Ascending aorta (tissue), 2 donors: ENCODE results near the gene LTK. TPM values are rescaled to one million over a fixed set of nuclear protein-coding genes. Genes with fewer than 3 reads are reported as not detected.

Experiments used
- DNase-seq, 2 donors: peaks; one replicate each; pipeline ENCODE4 v3.0.0-alpha.2; 2019; ENCODE audit warnings: low spot score in 2 of 2
- H3K27ac ChIP-seq, 2 donors: fragments of 200-600 bp; sonication (generic); one replicate each; pipeline ENCODE4 v1.5.1; 2016 to 2017; ENCODE audit warnings: mild to moderate bottlenecking in 1 of 2
- H3K27me3 ChIP-seq: fragments of 200-600 bp; sonication (generic); one replicate; pipeline ENCODE4 v1.5.1; 2017
- H3K36me3 ChIP-seq, 2 donors: fragments of 200-600 bp; sonication (generic); one replicate each; pipeline ENCODE4 v1.5.1; 2016
- H3K4me1 ChIP-seq, 2 donors: fragments of 200-600 bp; sonication (generic); one replicate each; pipeline ENCODE4 v1.5.1; 2016 to 2017; ENCODE audit warnings: mild to moderate bottlenecking in 1 of 2
- H3K4me3 ChIP-seq, 2 donors: fragments of 200-600 bp; sonication (generic); one replicate each; pipeline ENCODE4 v1.5.1; 2016 to 2017; ENCODE audit warnings: mild to moderate bottlenecking in 1 of 2
- H3K9me3 ChIP-seq, 2 donors: fragments of 200-600 bp; sonication (generic); one replicate each; pipeline ENCODE4 v1.5.1; 2016
- CTCF ChIP-seq, 3 experiments: fragments of 200-600 bp in 2 of 3; fragments of 450-650 bp in 1 of 3; sonication (generic) in 2 of 3; IDR thresholded peaks; one replicate each; pipeline ENCODE4 v1.5.1; 2016 to 2019; ENCODE audit warnings: antibody characterized with exemption in 3 of 3, mild to moderate bottlenecking in 1 of 3, moderate library complexity in 1 of 3
- intact Hi-C: fragments of 100-400 bp; cut with DNase I; formaldehyde crosslinking; loops from one replicate; pipeline ENCODE4 v1.15.1; 2023
- total RNA-seq: library from RNA; depleted of rRNA; stranded (reverse); fragments of >200 nt; gene quantifications from one replicate; pipeline ENCODE4 v1.1.0, GENCODE V29; 2016

Gene LTK
- total RNA-seq, 1 donor from 2014 or later = not detected

DNA sequence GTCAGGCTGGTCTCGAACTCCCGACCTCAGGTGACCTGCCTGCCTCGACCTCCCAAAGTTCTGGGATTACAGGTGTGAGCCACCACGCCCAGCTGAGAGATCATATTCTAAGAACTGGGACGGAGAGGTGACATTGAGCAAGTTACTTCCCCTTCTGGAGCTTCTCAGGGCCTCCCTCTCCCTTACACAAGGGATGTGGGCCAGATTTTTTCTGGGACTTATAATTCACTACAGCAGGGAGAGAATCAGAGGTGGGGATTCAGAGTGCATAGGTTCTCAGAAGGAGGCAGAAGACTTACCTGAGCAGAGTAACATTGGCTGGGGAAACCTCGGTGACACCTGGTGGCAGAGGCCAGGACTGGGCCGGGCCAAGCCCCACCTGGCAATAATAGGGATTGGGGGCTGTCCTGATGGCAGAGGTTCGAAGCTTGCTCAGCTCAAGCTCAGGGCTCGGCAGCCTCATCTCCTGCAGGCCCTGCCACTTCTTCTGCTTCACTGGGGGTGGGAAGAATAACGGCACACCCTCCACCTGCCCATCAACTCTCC, 6.8 kb downstream of the LTK start:
- H3K27ac ChIP-seq = no peak overlapping the region
- H3K4me1 ChIP-seq = peaks cover 3 to 11% of the 10 kb centered on the region in 2 donors
- peaks cover 15% of the 10 kb centered on the region for H3K27me3 ChIP-seq
- H3K9me3 ChIP-seq = no peaks in the 10 kb centered on the region
- H3K36me3 ChIP-seq = no peaks in the 10 kb centered on the region
- TF ChIP-seq CTCF (IDR thresholded peaks at IDR 0.05) = no peak
- H3K4me3 ChIP-seq = no peak overlapping the region
- intact Hi-C loops = no loop called here
- DNase-seq = no peak

GRCh38 chr15:41505776-41506175, 7.9 kb downstream of the LTK start:
- Histone ChIP-seq H3K4me3 (no peak overlapping the region), H3K27me3 (peaks cover 8% of the 10 kb centered on the region), H3K4me1 (peaks cover 2 to 15% of the 10 kb centered on the region in 2 donors), H3K36me3 (no peaks in the 10 kb centered on the region), H3K27ac (no peak overlapping the region), H3K9me3 (no peaks in the 10 kb centered on the region)
- TF ChIP-seq CTCF (IDR thresholded peaks at IDR 0.05) = no peak
- DNase-seq = no peak
- intact Hi-C loops = no loop called here

GRCh38 chr15:41504751-41505492, 8.7 kb downstream of the LTK start:
- DNase-seq = no peak
- H3K27ac ChIP-seq = no peak overlapping the region
- peaks cover 8% of the 10 kb centered on the region for H3K27me3 ChIP-seq
- no peak overlapping the region for H3K4me3 ChIP-seq
- TF ChIP-seq CTCF (IDR thresholded peaks at IDR 0.05) = no peak
- peaks cover 2 to 15% of the 10 kb centered on the region in 2 donors for H3K4me1 ChIP-seq
- no peaks in the 10 kb centered on the region for H3K9me3 ChIP-seq
- intact Hi-C loops = no loop called here
- H3K36me3 ChIP-seq = no peaks in the 10 kb centered on the region

DNA sequence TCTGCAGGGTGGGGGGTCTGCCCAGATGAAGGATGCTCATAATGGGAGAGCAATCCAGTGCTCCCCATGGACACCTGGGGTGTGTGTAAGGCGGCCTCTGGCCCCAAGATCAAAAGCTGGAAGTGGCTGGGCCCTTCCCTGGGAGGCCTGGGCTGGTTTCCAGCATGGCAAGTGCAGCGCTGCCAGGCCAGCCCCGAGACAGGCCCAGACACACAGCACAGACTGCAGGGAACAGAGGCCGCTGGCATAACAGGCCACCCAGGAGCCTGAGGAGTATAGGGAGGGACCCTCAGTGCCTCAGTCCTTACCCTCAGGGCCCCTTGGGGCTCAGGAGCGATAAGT, 10.0 kb downstream of the LTK start:
- Histone ChIP-seq H3K4me3 (no peak overlapping the region), H3K27me3 (peaks cover 8% of the 10 kb centered on the region), H3K36me3 (no peaks in the 10 kb centered on the region), H3K27ac (no peak overlapping the region), H3K9me3 (no peaks in the 10 kb centered on the region), H3K4me1 (peaks cover 2 to 15% of the 10 kb centered on the region in 2 donors)
- no peak for TF ChIP-seq CTCF (IDR thresholded peaks at IDR 0.05)
- no peak for DNase-seq
- intact Hi-C loops = no loop called here

DNA sequence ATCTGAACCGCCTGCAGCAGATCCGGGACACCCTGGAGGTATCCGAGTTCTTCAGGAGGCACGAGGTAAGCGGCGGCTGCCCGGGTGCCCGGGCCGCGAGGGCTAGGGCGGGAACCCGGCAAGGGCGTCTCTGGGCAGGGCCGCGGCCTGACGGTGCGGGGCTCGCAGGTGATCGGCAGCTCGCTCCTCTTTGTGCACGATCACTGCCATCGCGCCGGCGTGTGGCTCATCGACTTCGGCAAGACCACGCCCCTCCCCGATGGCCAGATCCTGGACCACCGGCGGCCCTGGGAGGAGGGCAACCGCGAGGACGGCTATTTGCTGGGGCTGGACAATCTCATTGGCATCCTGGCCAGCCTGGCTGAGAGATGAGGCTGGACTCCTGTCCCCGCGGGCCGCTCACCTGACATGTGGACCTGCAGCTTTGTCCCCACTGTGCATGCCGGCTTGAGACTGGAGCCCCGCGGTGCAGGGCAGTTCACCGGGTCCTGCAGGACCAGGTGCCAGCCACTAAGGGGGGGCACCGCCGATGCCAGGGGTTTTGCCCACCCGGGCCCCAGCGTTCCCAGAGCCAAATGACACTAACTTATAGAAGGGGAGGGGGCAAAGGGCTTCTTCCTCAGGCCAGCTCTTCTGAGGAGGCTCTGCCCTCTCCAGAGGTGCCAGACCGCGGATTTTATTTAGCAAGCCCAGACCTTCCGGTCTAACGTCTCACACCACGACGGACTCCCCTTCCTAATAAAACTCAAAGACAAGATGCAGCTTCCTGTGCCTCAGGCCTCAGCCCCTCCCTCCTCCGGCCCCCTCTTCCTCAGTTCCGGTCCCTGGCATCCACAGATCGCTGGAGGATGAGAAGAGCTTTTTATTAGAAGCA, 10.6 kb downstream of the LTK start:
- H3K27me3 ChIP-seq = peaks cover 8% of the 10 kb centered on the region

More for the DNA sequence above, 10.6 kb downstream of the LTK start:
- intact Hi-C loops = no loop called here
- H3K4me1 ChIP-seq = peaks cover 2 to 15% of the 10 kb centered on the region in 2 donors
- DNase-seq = no peak
- H3K9me3 ChIP-seq = no peaks in the 10 kb centered on the region
- H3K27ac ChIP-seq = no peak overlapping the region
- H3K4me3 ChIP-seq = peak overlapping the region; percentile 47 to 50
- no peak for TF ChIP-seq CTCF (IDR thresholded peaks at IDR 0.05)
- H3K36me3 ChIP-seq = no peaks in the 10 kb centered on the region
